NCI-H82 (cell line): ENCODE measurements around the gene AMOTL1.

Experiments
- DNase-seq: peaks from one replicate; lab custom pipeline; 2025; lab: John Stamatoyannopoulos, UW

The AMOTL1 gene

GRCh38 chr11:94746721-94747120 lies 21.4 kb upstream of the AMOTL1 start:
- no peak for DNase-seq

GRCh38 chr11:94747146-94747545 lies 21.0 kb upstream of the AMOTL1 start:
- DNase-seq = no peak

GRCh38 chr11:94747601-94748041 lies 20.5 kb upstream of the AMOTL1 start:
- DNase-seq = no peak

- no peak for DNase-seq
Observed at GRCh38 chr11:94749369-94749768, 18.8 kb upstream of the AMOTL1 start.

- DNase-seq = no peak
Observed at GRCh38 chr11:94750319-94751217, 17.6 kb upstream of the AMOTL1 start.

GRCh38 chr11:94751218-94751609 lies 16.9 kb upstream of the AMOTL1 start:
- DNase-seq = no peak

- DNase-seq = no peak
Observed at GRCh38 chr11:94751786-94752185, 16.4 kb upstream of the AMOTL1 start.

- no peak for DNase-seq
Observed at GRCh38 chr11:94753630-94754029, 14.5 kb upstream of the AMOTL1 start.

- DNase-seq = no peak
Observed at GRCh38 chr11:94754335-94754734, 13.8 kb upstream of the AMOTL1 start.

GRCh38 chr11:94754819-94755218 lies 13.3 kb upstream of the AMOTL1 start:
- no peak for DNase-seq

GRCh38 chr11:94755494-94755893 lies 12.7 kb upstream of the AMOTL1 start:
- no peak for DNase-seq

- no peak for DNase-seq
Observed at GRCh38 chr11:94757037-94757735, 11.0 kb upstream of the AMOTL1 start.

- DNase-seq = no peak
Observed at GRCh38 chr11:94758666-94759065, 9.5 kb upstream of the AMOTL1 start.

GRCh38 chr11:94759522-94759921 lies 8.6 kb upstream of the AMOTL1 start:
- no peak for DNase-seq

- no peak for DNase-seq
Observed at GRCh38 chr11:94760296-94760695, 7.9 kb upstream of the AMOTL1 start.

GRCh38 chr11:94762208-94762607 lies 5.9 kb upstream of the AMOTL1 start:
- DNase-seq = peak; percentile 56

GRCh38 chr11:94762995-94763394 lies 5.2 kb upstream of the AMOTL1 start:
- no peak for DNase-seq

- DNase-seq = no peak
Observed at GRCh38 chr11:94766713-94767206, 1.4 kb upstream of the AMOTL1 start.

GRCh38 chr11:94767291-94767690 lies 865 bp upstream of the AMOTL1 start:
- DNase-seq = no peak

GRCh38 chr11:94768602-94769541 lies 716 bp downstream of the AMOTL1 start:
- peak; percentile 39 for DNase-seq

GRCh38 chr11:94769880-94770279 lies 1.7 kb downstream of the AMOTL1 start:
- peak; percentile 16 for DNase-seq

- peak; percentile 8 for DNase-seq
Observed at GRCh38 chr11:94770563-94771120, 2.5 kb downstream of the AMOTL1 start.
